GM18907 (cell line): ENCODE data around the gene USP31.

Experiments used
- ATAC-seq: cut with Tn5 transposase; IDR thresholded peaks from one replicate; pipeline ENCODE4 v1.9.1; 2021; ENCODE audit warnings: mild to moderate bottlenecking, moderate library complexity; ENCODE audit not compliant: unreplicated experiment

USP31 gene

DNA sequence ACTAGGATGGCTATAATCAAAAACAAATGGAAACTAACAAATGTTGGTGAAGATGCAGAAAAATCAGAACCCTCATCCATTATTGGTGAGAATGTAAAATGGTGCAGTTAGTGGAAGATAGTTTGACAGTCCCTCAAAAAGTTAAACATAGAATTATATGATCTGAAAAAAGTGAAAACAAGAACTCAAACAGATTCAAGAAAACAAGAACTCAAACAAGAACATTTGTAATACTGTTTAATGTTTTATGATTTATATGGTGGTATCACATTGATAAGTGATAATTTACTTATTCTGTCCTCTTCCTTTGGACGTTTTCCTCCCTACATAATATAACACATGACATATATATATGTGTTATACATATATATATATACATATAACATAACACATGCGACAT is 12.0 kb downstream of the USP31 start:
- no peak for ATAC-seq

- no peak for ATAC-seq
Observed at GRCh38 chr16:23134274-23134673, 15.0 kb downstream of the USP31 start.

DNA sequence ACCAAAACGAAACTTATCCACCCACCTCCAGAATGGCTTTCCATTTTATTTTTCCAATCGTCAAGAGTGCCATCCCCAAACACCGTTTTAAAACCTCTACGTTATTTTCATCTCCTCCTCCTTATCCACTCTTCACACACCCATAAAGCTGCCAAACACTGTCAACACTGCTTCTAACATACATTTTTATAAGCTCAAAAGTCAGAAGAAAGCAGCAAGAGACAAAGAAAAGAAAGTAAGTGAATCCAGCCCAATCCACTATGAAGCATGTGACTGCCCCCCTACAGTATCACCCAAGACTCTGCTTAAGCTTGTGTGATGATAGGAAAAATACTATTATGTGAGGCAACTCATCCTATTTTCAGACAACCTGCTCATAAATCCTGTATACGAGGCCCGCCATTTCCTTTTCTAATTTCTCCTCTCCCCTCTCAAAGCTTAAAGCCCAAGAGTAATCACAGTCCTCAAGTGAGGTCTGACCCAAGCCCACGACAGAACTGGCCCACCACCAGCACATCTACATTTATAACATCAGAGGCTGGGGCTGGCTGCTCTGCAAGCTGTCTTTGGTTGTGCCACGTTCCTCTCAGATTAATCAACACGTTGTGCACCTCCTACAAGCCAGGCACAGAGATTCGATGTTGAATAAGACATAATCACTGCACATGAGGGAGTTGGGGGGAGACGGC is 16.3 kb downstream of the USP31 start:
- no peak for ATAC-seq

GRCh38 chr16:23131931-23132621 is 17.2 kb downstream of the USP31 start:
- ATAC-seq, result no peak

DNA sequence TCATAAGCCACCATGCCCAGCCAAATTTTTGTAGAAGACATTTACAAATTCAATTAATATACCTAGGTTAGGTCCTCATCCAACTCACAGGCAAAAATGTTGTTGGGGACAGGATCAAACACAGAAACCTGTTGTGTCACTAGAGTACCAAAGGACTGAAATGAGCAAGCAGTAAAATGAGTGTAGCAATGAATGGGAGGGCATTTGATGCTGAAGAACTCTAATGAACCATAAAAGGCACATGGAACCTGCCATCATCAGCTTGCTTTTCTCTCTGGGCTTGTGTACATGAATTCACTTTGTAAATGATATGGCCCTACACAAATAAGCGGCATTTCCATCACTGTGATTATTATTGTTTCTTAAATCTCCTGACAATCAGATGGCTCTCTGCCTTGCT is 17.8 kb downstream of the USP31 start:
- ATAC-seq, result no peak

- ATAC-seq, result no peak
Observed at GRCh38 chr16:23131036-23131435, 18.2 kb downstream of the USP31 start.

- no peak for ATAC-seq
Observed at GRCh38 chr16:23129686-23130085, 19.6 kb downstream of the USP31 start.

DNA sequence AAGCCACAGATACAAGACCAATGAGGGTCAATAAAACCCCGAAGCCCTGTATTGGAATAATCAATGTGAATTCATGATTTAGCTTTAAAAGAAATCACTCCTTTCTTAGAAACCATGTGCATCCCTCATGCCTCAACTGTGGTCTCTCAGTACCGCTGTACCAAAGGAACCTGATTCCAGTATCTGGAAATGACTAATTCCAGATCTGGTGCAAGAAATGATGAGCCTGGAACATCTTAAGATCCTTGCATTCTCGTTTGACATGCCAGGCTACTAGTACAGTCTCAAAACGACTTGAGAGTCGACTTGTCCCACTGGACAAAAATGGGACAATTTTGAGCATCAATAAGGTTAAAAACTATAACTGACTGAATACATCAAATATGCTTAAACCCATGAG is 21.2 kb downstream of the USP31 start:
- ATAC-seq, result no peak

DNA sequence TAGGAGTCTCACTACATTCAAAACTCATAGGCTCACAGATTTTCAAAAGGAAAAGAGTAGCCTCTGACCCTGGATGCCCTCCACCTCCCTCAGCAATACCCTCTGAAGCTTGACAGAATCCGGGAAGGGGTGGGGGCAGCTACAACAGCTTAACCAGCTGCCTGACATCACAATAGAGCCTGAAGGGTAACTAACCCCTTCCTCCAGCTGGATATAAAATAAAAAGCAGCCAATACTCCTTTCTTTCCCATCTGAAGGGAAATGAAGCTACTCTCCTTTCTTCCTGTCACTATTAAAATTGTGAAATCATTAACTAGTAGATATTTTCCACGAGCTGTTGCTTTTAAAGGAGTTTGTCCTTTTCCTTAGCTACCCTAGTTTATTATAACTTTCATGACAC is 24.0 kb downstream of the USP31 start:
- no peak for ATAC-seq

DNA sequence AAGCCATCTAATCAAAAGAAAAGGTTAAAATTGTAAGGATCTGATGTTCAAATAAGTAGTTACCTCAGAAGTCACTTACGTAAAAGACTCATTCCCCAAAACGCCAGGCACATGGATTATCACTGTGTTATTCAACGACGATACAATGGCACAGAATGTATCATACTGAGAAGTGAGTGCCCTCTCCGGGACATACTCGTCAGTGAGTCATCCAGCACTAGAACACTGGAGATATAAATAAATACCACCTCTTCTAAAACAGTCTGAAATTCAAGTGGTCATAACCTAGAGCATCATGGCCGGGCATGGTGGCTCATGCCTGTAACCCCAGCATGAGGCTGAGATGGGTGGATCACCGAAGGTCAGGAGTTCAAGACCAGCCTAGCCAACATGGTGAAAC is 24.9 kb downstream of the USP31 start:
- no peak for ATAC-seq

- no peak for ATAC-seq
Observed at GRCh38 chr16:23122144-23122543, 27.1 kb downstream of the USP31 start.

GRCh38 chr16:23121024-23121423 is 28.2 kb downstream of the USP31 start:
- ATAC-seq, result no peak

GRCh38 chr16:23120562-23120961 is 28.7 kb downstream of the USP31 start:
- no peak for ATAC-seq

DNA sequence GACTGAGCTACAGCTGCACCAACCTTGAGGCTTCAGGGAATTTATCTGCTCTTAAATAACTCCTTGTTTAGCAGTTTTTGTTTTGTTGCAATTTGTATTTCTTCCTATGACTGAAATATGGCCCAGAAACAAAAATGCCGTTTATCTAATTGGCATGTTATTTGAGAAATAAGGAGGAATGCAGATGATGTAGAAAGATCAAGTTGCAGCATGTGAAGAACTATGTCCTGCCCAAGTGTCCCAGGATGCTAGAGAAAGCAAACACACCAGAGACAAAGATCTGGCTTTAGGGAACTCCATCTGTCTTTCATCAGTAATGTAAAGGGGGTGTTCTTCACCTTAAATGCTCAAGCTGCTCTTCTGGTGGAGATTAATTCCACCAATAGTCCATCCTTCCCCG is 29.7 kb downstream of the USP31 start:
- ATAC-seq, result no peak

- no peak for ATAC-seq
Observed at GRCh38 chr16:23114131-23114904, 34.9 kb downstream of the USP31 start.

GRCh38 chr16:23113185-23113584 is 36.1 kb downstream of the USP31 start:
- no peak for ATAC-seq

DNA sequence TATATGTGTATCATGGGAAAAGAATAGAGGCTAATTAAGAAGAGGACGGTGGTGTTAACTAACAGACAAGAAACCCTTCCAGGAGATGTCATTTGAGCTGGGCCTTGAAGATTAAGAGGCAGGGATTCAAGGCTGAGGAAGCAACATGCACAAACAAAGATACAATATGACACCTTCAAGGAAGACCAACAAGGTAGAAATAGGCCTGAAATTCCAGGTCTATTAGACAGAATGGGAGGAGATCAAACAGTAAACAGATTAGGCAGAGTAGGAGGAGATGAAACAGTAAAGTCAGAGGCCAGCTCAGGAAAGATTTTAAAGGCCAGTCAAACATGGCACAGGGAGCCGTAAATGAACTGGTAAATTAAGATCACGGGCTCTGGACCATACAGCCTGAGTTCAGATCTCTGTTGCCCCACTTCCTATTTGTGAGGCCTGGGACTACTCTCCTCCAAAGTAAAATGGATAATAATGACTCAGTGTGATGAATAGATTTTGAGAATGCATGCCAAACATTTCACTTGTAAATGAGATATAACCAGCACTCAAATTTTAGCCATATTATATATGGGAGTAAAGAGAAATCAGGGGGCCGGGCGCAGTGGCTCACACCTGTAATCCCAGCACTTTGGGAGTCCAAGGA is 38.9 kb downstream of the USP31 start:
- ATAC-seq, result no peak

DNA sequence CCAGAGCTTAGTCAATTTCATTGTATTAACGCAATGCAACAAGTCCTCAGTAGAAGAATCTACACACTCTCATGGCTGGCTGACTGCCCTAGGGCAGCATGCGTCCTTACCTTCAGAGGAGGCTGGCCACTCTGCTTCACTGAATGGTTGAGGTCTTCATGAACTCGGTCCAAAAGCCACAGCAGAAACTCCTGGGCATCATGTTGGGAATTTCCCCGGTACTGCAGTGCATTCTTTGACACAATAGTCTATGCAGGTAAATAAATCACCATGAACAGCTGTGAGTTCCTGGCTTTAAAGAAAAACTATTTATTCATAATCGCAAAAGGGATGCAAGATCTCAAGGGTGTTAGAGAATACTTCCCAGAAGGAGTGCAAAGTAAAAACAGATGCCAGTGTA is 41.3 kb downstream of the USP31 start:
- ATAC-seq, result no peak

DNA sequence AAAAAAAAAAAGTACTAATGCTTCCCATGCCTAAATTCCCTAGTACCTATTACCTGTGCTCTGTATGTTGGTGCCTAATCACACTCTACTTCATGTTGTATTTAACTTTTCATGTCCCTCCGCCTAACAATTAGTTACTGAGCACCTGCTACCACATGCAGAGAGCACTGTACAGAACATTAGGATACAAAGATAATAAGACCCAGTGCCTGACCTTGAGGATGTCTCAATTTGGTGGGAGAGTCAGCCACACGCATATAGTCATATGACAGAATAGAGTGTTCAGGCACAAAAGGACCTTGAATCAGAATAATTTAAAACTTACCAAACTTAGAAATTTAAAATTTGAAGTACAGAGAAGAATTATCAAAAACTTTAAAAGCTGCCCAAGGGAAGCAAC is 42.1 kb downstream of the USP31 start:
- no peak for ATAC-seq

DNA sequence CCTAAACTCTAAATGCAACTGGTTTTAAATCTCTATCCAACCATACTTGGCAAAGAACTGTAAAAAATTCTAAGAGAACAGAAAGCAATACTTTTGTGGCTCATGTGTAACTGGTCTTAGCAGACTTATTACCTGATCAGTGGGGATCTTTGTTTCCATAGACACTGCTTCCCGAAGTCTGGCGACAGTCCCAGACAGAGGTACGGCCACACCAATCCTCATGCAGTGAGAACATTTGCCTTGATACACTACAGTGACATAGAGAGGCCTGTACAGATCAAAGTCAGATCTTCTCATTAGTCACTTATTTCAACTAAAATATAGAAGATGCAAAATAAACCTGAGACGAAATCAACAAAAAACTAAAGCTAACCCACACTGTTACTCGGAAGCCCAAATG is 43.9 kb downstream of the USP31 start:
- no peak for ATAC-seq
